ENCODE data around the gene TTC31.
A peak's percentile ranks its signal among the peaks of the same experiment; 100 is the strongest.
"Not testable (repeated sequence)": the region's sequence is repeated elsewhere in the genome, so short reads cannot be mapped to it uniquely, and the experiment has no call there.

TTC31 gene

DNA sequence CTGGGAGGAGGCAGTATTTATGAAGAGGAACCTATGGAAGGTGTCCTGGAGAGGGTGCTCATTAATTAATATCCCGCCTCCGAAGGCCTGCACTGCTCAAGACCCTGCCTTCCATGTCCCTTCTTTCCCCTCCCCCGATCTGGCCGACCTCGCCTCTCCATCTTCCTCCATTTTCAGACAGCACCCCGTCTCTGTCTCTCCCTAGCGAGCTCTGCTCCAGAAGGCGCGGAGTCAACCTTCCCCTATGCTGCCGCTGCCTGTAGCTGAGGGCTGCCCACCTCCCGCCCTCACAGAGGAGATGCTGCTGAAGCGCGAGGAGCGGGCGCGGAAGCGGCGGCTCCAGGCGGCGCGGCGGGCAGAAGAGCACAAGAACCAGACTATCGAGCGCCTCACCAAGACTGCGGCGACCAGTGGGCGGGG is 25.7 kb upstream of the TTC31 start:
- Mint-ChIP-seq H3K4me3 (peak overlapping the region; percentile 94 to 97 (median 96)), H3K4me1 (peaks cover 42% of the 10 kb centered on the region), H3K36me3 (ENCODE audit: low read depth) (peaks cover 3% of the 10 kb centered on the region), H3K9me3 (no peaks in the 10 kb centered on the region), H3K27ac (peak overlapping the region; percentile 83 to 99 (median 96)), H3K27me3 (ENCODE audit: low read depth) (no peaks in the 10 kb centered on the region)
- TF ChIP-seq, protein P1, sequence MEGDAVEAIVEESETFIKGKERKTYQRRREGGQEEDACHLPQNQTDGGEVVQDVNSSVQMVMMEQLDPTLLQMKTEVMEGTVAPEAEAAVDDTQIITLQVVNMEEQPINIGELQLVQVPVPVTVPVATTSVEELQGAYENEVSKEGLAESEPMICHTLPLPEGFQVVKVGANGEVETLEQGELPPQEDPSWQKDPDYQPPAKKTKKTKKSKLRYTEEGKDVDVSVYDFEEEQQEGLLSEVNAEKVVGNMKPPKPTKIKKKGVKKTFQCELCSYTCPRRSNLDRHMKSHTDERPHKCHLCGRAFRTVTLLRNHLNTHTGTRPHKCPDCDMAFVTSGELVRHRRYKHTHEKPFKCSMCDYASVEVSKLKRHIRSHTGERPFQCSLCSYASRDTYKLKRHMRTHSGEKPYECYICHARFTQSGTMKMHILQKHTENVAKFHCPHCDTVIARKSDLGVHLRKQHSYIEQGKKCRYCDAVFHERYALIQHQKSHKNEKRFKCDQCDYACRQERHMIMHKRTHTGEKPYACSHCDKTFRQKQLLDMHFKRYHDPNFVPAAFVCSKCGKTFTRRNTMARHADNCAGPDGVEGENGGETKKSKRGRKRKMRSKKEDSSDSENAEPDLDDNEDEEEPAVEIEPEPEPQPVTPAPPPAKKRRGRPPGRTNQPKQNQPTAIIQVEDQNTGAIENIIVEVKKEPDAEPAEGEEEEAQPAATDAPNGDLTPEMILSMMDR (IDR thresholded peaks at IDR 0.05; ENCODE audit: unreplicated experiment in 3 of 3) = no peak

DNA sequence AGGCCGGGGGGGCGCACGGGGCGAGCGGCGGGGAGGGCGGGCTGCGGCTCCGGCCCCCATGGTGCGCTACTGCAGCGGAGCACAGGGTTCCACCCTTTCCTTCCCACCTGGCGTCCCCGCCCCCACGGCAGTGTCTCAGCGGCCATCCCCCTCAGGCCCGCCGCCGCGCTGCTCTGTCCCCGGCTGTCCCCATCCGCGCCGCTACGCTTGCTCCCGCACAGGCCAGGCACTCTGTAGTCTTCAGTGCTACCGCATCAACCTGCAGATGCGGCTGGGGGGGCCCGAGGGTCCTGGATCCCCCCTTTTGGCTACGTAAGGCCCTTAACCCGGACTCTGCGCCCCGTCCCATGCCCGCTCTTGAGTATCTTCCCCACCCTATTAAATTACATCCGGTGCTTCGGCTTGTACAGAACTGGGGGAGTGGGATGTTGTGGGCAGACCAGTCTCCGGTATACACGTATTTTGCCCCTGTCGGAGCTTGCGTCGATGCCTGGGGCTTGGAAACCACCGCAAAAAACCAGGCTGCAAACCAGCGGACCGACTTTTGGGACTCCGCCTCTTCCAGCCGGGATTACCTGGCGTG is 25.2 kb upstream of the TTC31 start:
- no peaks in the 10 kb centered on the region for H3K9me3 Mint-ChIP-seq
- H3K27ac Mint-ChIP-seq = peak overlapping the region; percentile 83 to 99 (median 96)
- no peaks in the 10 kb centered on the region for H3K27me3 Mint-ChIP-seq (ENCODE audit: low read depth)
- peaks cover 42% of the 10 kb centered on the region for H3K4me1 Mint-ChIP-seq
- TF ChIP-seq, protein P1 (IDR thresholded peaks at IDR 0.05; ENCODE audit: unreplicated experiment in 3 of 3) = no peak
- peak overlapping the region; percentile 94 to 97 (median 96) for H3K4me3 Mint-ChIP-seq
- peaks cover 5% of the 10 kb centered on the region for H3K36me3 Mint-ChIP-seq (ENCODE audit: low read depth)

DNA sequence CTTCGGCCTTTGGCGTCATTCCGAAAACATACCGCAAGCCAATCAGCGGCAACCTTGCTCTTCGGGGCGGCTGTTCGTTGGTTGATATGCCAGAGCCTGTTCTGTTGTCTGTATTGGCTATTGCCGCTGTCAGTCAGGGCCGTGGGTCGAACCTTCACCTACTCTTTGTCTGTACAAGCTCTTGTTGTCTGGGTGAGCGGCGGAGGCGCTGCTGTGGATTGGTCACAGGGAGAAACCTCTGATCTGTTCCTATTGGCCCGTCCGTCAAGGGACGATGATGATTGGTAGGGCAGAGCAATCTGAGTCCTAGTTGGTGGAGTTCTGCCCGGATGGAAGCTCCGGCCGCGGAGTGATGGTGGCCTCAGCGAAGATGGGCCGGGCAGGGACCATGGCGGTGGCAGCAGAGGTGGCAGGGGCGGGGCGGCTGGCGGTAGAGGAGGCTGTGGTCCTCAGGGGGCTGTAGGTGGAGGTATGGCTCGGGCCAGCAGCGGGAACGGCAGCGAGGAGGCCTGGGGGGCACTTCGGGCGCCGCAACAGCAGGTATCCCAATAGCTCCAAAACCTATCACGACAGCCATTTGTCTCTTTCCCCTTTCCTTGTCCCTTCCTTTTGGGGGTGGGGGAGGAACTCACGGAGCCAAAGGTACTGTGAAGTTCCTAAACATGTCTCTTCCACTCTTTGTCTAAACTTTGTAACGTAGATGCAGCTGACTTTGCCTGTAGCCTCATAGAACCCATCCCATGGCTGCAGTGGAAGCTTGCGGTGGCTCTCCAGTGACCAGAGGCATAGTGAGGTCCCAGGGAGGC is 24.5 kb upstream of the TTC31 start, which contains the start of gene WBP1:
TSS of gene WBP1 (plus strand) at position 307 of the 806 bp plus-strand sequence. CDS start at position 472, 165 bp downstream.
- H3K27me3 Mint-ChIP-seq (ENCODE audit: low read depth) = no peaks in the 10 kb centered on the region

DNA sequence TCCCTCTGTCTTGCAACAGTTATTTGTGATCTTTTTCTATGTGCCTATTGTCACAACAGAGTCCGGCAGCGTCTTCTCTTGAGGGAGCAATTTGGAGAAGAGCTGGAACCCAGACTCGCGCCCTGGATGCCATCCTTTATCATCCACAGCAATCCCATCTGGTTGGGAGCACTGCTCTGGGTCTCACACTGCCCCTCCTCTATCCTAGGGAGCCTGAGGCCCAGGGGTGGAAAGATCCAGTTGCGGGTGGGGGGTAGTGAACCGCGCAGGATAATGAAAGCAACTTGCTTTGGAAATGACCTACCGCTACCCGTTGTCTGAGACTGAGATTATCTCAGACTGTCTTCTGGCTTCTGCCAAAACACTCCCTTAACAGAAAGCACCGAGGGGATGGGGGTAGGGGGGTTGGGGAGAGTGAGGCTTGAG is 23.9 kb upstream of the TTC31 start:
- H3K36me3 Mint-ChIP-seq (ENCODE audit: low read depth) = peaks cover 11% of the 10 kb centered on the region
- TF ChIP-seq, protein P1 (IDR thresholded peaks at IDR 0.05; ENCODE audit: unreplicated experiment in 3 of 3) = no peak
- H3K27ac Mint-ChIP-seq = peak overlapping the region; percentile 83 to 99 (median 96)
- H3K4me3 Mint-ChIP-seq = peak overlapping the region; percentile 94 to 97 (median 96)
- no peaks in the 10 kb centered on the region for H3K27me3 Mint-ChIP-seq (ENCODE audit: low read depth)
- H3K9me3 Mint-ChIP-seq = no peaks in the 10 kb centered on the region
- H3K4me1 Mint-ChIP-seq = peaks cover 49% of the 10 kb centered on the region

More for the DNA sequence above, 24.5 kb upstream of the TTC31 start, which contains the start of gene WBP1:
- peaks cover 11% of the 10 kb centered on the region for H3K36me3 Mint-ChIP-seq (ENCODE audit: low read depth)
- H3K4me1 Mint-ChIP-seq = peaks cover 48% of the 10 kb centered on the region
- TF ChIP-seq, protein P1 (IDR thresholded peaks at IDR 0.05; ENCODE audit: unreplicated experiment in 3 of 3) = no peak
- H3K9me3 Mint-ChIP-seq = no peaks in the 10 kb centered on the region
- peak within 1 kb of the TSS; percentile 83 to 99 (median 96) for H3K27ac Mint-ChIP-seq
- H3K4me3 Mint-ChIP-seq = peak within 1 kb of the TSS; percentile 94 to 97 (median 96)

DNA sequence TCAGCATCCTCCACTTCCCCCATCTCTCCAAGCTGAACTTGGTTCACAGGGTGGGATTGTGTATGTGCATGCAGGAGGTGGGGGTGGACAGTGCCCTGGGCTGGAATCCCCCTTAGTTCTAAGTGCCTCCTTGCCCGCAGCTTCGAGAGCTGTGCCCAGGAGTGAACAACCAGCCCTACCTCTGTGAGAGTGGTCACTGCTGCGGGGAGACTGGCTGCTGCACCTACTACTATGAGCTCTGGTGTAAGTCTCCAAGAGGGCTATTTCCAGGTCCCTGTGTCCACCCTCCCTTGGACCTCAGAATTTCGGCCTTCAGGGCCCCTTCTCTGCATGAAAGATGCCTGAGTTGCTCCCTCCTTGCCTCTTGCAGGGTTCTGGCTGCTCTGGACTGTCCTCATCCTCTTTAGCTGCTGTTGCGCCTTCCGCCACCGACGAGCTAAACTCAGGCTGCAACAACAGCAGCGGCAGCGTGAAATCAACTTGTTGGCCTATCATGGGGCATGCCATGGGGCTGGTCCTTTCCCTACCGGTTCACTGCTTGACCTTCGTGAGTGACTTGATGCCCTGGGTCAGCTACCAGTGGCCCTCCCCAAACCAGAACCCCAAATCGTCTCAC is 23.3 kb upstream of the TTC31 start:
- H3K9me3 Mint-ChIP-seq; H3K27me3 Mint-ChIP-seq (ENCODE audit: low read depth): not testable (repeated sequence)
- Mint-ChIP-seq H3K4me1 (peaks cover 46% of the 10 kb centered on the region), H3K36me3 (ENCODE audit: low read depth) (peaks cover 11% of the 10 kb centered on the region), H3K27ac (peak overlapping the region; percentile 83 to 99 (median 96)), H3K4me3 (peak overlapping the region; percentile 94 to 97 (median 96))

DNA sequence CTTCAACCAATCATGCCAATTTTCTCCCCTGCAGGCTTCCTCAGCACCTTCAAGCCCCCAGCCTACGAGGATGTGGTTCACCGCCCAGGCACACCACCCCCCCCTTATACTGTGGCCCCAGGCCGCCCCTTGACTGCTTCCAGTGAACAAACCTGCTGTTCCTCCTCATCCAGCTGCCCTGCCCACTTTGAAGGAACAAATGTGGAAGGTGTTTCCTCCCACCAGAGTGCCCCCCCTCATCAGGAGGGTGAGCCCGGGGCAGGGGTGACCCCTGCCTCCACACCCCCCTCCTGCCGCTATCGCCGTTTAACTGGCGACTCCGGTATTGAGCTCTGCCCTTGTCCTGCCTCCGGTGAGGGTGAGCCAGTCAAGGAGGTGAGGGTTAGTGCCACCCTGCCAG is 22.7 kb upstream of the TTC31 start:
- H3K4me1 Mint-ChIP-seq = peaks cover 40% of the 10 kb centered on the region
- not testable (repeated sequence) for H3K27me3 Mint-ChIP-seq (ENCODE audit: low read depth); H3K9me3 Mint-ChIP-seq
- H3K27ac Mint-ChIP-seq = peak overlapping the region; percentile 35 to 99 (median 83)
- peaks cover 11% of the 10 kb centered on the region for H3K36me3 Mint-ChIP-seq (ENCODE audit: low read depth)
- H3K4me3 Mint-ChIP-seq = peak overlapping the region; percentile 94 to 97 (median 96)

All from nephron (organoid).